Spinal cord (tissue), 10 donors: ENCODE data around the gene NPFF. TPM values are rescaled to one million over a fixed set of nuclear protein-coding genes. Genes with fewer than 3 reads are reported as not detected.
A peak's percentile ranks its signal among the peaks of the same experiment; 100 is the strongest.

Experiments used
- DNase-seq, 6 donors: peaks; one replicate each; pipeline versions ENCODE4 v3.0.0 to v3.0.0-alpha.2; 2013 to 2015; ENCODE audit warnings: low spot score in 6 of 6, low read depth in 4 of 6
- H3K27ac ChIP-seq: one replicate; pipeline ENCODE4 v1.5.1; 2013; ENCODE audit warnings: low read depth, low read length, control low read depth
- H3K27me3 ChIP-seq: one replicate; pipeline ENCODE4 v1.6.1; 2013; ENCODE audit warnings: low read length; ENCODE audit not compliant: control insufficient read depth, insufficient read depth
- H3K36me3 ChIP-seq: one replicate; pipeline ENCODE4 v1.6.1; 2013; ENCODE audit warnings: low read length; ENCODE audit not compliant: control insufficient read depth, insufficient read depth
- H3K4me1 ChIP-seq: one replicate; pipeline ENCODE4 v1.6.1; 2013; ENCODE audit warnings: low read length; ENCODE audit not compliant: control insufficient read depth, insufficient read depth
- H3K4me3 ChIP-seq: one replicate; pipeline ENCODE4 v1.5.1; 2013; ENCODE audit warnings: low read depth, low read length, control low read depth
- H3K9me3 ChIP-seq: one replicate; pipeline ENCODE4 v1.6.1; 2013; ENCODE audit warnings: low read length; ENCODE audit not compliant: control insufficient read depth, insufficient read depth
- WGBS: methylation state at CpG from one replicate; pipeline ENCODE4 v1.1.5; 2013; ENCODE audit warnings: missing lambda C conversion rate; ENCODE audit not compliant: insufficient coverage; 5-methylcytosine and 5-hydroxymethylcytosine counted together
- polyA plus RNA-seq, 2 donors: library from polyadenylated mRNA; unstranded; fragments of 120-200 nt; gene quantifications; one replicate each; pipeline ENCODE4 v1.2.1, GENCODE V29; 2013; ENCODE audit not compliant: insufficient read length in 2 of 2
- total RNA-seq, 2 donors: library from RNA; depleted of rRNA in 1 of 2; stranded (reverse); fragments of 120-200 nt in 1 of 2; fragments of >200 nt in 1 of 2; gene quantifications; one replicate each; pipeline versions ENCODE4 v1.2.3 to v1.2.4, GENCODE V29; 2013 to 2014
- donor health status: healthy.

NPFF gene
- total and polyA plus RNA-seq, 4 donors, result 2.2 to 7.7 (median 4.4) TPM

DNA sequence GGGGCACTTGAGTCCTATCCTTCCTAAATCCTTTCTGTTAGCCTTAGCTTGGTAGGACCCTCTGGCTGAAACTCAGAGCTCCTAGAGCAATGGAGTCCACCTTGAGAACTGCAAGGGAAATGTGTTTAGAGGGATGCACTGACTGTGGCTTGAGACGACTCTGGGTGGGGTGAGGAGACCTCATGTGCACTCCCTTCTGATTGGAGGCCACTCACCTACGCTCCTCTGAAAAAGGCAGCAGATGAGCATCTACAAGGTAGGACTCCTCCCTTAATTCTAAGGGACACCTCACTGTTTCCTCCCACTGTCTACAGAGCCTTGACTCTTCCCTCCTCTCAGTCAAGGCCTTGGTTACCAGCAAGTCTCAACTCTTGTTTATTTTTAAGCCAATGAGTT is 9.1 kb downstream of the NPFF start:
- Histone ChIP-seq H3K27me3 (no peaks in the 10 kb centered on the region), H3K27ac (no peak overlapping the region), H3K4me3 (no peak overlapping the region), H3K4me1 (peaks cover 59% of the 10 kb centered on the region), H3K9me3 (no peaks in the 10 kb centered on the region), H3K36me3 (peaks cover 7% of the 10 kb centered on the region)
- DNase-seq, result no peak
- 17% methylated on average over 1 of the region's 2 CpGs for WGBS

DNA sequence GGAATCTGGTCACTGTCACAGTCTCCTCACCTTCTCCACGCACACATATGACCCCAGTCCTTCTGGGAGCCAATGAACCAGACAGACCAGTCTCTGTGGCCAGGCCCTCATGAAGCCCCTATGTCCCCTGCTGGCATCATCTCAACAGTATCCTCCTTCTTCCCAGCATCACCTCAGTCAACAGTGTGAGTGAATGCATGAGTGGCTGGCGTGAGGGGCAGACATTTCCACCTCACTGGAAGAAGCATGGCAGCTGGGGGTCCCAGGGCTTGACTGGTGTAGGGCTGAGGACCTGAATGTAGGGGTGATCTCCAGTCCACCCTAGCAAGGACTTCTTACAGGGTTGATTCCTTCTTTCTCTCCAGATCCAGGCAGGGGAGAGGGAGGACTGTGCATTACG is 9.8 kb downstream of the NPFF start:
- H3K9me3 ChIP-seq, result no peaks in the 10 kb centered on the region
- H3K27me3 ChIP-seq, result no peaks in the 10 kb centered on the region
- no peak overlapping the region for H3K4me3 ChIP-seq
- WGBS, result 100% methylated on average over 1 of the region's 3 CpGs
- H3K4me1 ChIP-seq, result peaks cover 56% of the 10 kb centered on the region
- H3K27ac ChIP-seq, result no peak overlapping the region
- H3K36me3 ChIP-seq, result peaks cover 4% of the 10 kb centered on the region
- no peak for DNase-seq

DNA sequence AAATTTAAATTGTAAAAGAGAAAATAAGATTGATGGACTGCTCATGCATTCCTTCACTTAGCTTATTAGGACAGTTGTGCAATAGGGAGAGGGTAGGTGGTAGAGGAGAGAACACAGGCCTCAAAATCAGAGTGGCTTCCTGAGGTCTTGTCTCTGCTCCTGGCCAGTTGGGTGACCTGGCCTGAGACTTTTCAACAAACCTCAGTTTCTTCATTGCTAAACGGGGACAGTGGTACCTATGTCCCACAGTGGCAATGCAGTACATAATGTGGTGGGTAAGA is 10.6 kb downstream of the NPFF start:
- no peaks in the 10 kb centered on the region for H3K9me3 ChIP-seq
- H3K36me3 ChIP-seq, result peaks cover 4% of the 10 kb centered on the region
- H3K27ac ChIP-seq, result peak overlapping the region; percentile 8
- no peaks in the 10 kb centered on the region for H3K27me3 ChIP-seq
- no peak overlapping the region for H3K4me3 ChIP-seq
- H3K4me1 ChIP-seq, result peaks cover 55% of the 10 kb centered on the region
- DNase-seq, result no peak
- no CpG with 5 or more reads among the region's 1 CpG for WGBS

DNA sequence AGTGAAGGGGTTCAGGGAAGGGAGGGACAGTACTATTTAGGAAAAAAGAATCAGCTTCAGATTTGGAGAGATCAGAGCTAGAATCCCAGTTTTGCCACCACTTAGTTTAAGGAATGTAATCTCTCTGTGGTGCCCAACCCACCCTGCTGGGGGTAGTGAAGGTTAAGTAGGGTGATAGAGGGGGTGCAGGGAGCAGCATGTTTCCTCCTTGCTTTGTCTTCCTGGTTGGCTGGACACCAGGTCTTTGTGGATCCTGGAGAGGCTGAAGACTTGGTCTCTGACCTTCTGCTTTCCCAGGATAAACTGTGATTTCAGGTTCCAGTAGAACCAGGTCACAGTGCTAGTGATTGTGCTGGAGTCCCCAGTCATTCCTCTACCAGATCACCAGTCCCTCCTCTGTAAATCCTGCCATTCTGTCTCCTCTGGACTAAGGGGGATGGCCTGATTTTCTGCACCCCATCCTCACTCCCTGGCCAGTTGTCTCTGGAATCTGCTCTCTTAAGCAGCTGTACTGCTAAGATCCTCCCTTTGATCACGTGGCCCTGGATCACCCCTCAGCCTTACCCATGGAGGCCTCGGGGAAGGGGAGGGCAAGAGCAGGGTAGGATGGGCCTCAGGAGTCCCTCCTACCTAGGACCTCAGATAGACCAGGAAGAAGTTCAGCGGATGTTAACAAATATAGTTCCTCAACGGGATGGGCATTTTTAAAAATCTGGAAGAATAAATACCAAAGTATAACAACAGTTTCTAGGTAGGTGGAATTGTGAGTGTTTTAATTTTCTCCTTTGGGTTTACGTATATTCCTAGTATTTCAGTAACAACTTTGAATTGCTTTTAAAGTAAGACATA is 11.2 kb downstream of the NPFF start:
- no peaks in the 10 kb centered on the region for H3K27me3 ChIP-seq
- peak in 1 of 6 donors; percentile 77 for DNase-seq
- H3K4me1 ChIP-seq, result peaks cover 54% of the 10 kb centered on the region
- peaks cover 4% of the 10 kb centered on the region for H3K36me3 ChIP-seq
- no peaks in the 10 kb centered on the region for H3K9me3 ChIP-seq
- H3K4me3 ChIP-seq, result no peak overlapping the region
- H3K27ac ChIP-seq, result peak overlapping the region; percentile 74
- WGBS, result no CpG with 5 or more reads among the region's 5 CpGs

DNA sequence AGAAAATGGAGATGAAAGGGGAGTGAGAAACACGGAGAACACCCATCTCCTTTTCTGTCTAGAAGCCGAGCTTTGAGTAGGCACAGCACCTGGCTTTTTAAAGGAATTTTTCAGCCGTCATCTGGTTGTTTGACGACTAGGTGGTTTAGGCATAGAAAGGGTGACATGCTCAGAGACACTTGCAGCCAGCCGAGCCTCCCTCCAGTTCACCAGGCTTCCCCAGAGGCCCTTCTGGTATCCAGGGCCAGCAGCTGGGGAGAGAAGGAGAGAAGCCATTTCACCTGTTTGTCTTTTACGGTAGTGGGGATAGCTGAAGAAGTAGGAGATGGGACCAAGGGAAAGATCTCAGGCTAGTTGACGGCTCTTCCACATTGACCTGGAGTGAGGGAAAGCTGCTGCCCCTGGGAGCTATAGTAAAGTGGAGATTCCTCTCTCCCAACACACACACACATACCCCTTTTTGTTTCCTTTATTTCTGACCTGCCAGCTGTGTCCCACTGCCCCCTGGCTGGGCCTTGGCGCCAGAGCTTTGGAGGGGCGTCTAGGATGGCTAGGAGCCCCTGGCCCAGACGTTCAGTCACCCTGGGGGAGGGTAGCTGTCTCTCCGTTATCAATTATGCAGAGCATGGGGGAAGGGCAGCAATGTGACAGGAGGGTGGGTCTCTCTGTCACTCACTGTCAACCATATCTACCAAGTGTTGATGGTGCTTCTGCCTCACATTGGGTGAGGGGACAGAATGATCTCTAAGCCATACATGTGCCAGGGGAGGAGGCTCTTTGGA is 13.5 kb downstream of the NPFF start:
- no peaks in the 10 kb centered on the region for H3K9me3 ChIP-seq
- H3K36me3 ChIP-seq, result peaks cover 4% of the 10 kb centered on the region
- no peaks in the 10 kb centered on the region for H3K27me3 ChIP-seq
- DNase-seq, result no peak
- peak overlapping the region; percentile 98 for H3K27ac ChIP-seq
- peak overlapping the region; percentile 83 for H3K4me3 ChIP-seq
- WGBS, result 10% methylated on average over 7 of the region's 11 CpGs
- peaks cover 40% of the 10 kb centered on the region for H3K4me1 ChIP-seq

DNA sequence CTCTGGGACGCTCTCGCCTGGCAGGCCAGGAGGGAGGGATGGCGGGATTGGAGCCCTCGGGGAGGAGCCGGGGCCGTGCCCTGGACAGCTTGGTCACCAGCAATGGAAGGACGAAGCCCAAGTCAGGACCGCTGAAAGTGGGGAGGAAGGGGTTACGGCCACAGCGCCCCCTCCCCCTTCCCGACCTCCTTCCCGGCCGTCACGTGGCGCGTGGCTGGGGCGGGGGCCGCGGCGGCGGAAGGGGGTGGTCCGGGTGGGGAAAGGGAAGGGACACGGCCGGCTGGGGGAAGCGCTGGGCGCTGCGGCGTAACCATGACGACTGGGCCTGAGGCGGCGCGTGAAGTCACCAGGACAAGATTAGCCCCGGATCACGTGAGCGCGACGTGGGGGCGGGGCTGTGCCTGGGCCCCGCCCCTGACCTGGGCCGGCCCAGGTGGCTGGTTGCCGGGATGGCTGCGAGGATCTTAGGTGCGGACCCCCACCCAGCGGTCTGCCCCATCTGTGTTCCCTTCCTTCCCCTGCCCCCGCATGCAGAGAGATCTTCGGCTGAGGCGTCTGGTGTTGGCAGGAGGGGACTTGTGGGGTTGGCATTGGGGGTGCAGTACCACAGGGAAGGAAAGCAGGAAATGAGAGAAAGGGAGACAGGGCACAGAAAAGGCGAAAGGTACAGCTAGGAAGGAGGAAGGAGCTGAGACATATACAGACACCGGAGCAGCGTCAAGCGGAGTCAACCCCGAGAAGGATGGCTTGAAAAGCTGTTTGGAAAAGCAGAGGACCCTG is 14.3 kb downstream of the NPFF start:
- Histone ChIP-seq H3K27me3 (no peaks in the 10 kb centered on the region), H3K4me1 (peaks cover 35% of the 10 kb centered on the region), H3K36me3 (peaks cover 8% of the 10 kb centered on the region), H3K4me3 (peak overlapping the region; percentile 83), H3K27ac (peak overlapping the region; percentile 98), H3K9me3 (no peaks in the 10 kb centered on the region)
- WGBS, result under 1% methylated on average over 48 of the region's 52 CpGs
- DNase-seq, result peak; percentile 87 to 98 (median 92)

DNA sequence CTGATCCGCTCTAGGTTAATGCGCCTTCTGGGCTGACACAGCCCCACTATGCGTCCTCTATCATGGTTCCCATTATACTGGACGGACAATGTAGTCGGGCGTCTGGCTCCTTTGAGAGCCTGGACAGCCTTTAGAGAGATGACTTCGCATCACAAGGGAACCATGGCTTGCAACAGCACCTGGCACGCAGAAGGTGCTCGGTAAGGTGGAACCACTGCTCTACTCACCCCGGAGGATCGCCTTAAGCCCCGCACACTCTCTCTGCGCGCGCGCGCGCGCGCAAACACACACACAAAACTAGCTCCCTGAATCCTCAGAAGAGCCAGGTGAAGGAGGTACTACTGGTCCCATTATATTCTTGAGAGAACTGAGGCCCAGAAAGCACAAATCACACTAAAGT is 15.1 kb downstream of the NPFF start:
- H3K27ac ChIP-seq, result peak overlapping the region; percentile 98
- peaks cover 13% of the 10 kb centered on the region for H3K36me3 ChIP-seq
- peak overlapping the region; percentile 83 for H3K4me3 ChIP-seq
- peak in 1 of 6 donors; percentile 47 for DNase-seq
- WGBS, result 31% methylated on average over 10 of the region's 20 CpGs
- peaks cover 29% of the 10 kb centered on the region for H3K4me1 ChIP-seq
- H3K9me3 ChIP-seq, result no peaks in the 10 kb centered on the region
- H3K27me3 ChIP-seq, result no peaks in the 10 kb centered on the region

DNA sequence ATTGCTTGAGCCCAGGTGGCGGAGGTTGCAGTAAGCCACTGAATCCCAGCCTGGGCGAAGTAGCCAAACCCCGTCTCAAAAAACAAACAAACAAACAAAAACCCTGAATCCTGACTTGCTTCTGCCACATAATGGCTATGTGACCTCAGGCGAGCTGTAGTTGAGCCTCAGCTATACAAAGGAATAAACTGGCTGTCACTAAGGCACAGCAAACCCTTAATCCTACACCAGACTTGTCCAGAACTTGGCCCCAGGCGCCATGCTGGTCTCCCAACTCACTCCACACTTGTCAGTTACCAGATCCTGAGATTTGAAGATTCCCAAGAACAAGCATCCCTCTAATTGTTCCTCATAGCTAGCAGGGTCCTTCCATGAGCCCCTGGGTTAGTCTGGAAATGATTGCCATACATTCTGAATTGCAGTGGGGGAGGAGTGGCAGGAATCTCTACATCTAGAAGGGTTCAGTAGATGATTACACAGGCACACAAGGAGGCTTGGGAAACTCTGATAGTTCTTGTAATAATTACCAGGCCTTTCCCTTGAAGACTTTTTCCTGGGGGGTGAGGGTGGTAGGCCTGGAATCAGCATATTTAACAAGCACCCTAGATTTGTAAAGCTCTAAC is 17.9 kb downstream of the NPFF start:
- Histone ChIP-seq H3K4me3 (no peak overlapping the region), H3K27me3 (no peaks in the 10 kb centered on the region), H3K27ac (no peak overlapping the region), H3K36me3 (peaks cover 38% of the 10 kb centered on the region), H3K4me1 (peaks cover 24% of the 10 kb centered on the region), H3K9me3 (no peaks in the 10 kb centered on the region)
- 69% methylated on average over 2 of the region's 5 CpGs for WGBS
- no peak for DNase-seq

DNA sequence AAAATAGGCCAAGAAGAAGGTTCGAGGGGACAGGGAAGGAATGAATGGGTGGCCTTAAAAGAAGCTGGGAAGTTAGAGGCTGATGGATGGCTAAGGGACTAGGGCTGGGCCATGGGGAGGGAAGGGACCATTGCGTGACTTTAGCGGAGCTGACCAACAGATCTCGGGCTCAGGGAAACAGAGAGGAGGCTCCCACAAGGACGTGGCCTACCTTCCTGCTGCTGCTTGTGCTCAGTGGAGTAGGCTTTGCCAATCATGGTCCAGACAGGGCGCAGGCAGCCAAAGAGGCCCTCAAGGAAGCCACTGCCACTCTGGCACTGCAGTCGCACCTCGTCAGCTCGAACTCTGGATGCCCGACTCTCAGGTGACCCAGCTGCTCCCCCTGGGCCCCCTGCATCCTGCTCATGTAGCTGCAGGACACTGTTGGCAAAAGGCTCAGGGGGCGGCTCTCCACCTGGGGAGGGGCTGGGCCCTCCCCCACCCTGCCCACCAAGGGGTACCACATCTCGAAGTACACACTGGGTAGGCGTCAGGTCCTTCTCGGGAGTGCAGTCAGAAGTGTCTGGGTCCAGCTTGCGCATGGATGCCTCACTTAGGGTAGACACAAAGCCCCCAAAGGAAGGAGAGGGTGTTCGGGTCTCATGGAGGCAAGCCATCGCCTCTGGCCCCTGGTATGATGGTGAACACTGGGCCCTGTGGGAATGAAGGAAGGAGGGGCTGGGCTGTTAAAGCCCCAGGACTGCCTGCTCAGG is 20.4 kb downstream of the NPFF start:
- H3K4me1 ChIP-seq, result peaks cover 6% of the 10 kb centered on the region

More for the DNA sequence above, 20.4 kb downstream of the NPFF start:
- Histone ChIP-seq H3K9me3 (no peaks in the 10 kb centered on the region), H3K36me3 (peaks cover 61% of the 10 kb centered on the region), H3K27ac (no peak overlapping the region), H3K4me3 (no peak overlapping the region), H3K27me3 (no peaks in the 10 kb centered on the region)
- WGBS, result 90% methylated on average over 17 of the region's 17 CpGs
- no peak for DNase-seq
